Measurements from ENCODE around the gene TWF1.
"Not testable (repeated sequence)": the region's sequence is repeated elsewhere in the genome, so short reads cannot be mapped to it uniquely, and the experiment has no call there.

The TWF1 gene

GRCh38 chr12:43797561-43798217 is 8.4 kb downstream of the TWF1 start:
- DNase-seq = no peak

GRCh38 chr12:43795716-43796280 is 10.3 kb downstream of the TWF1 start:
- no peak for DNase-seq

- no peak for DNase-seq
These were observed 16.2 kb downstream of the TWF1 start for GRCh38 chr12:43789941-43790340.

GRCh38 chr12:43786899-43787693 is 19.0 kb downstream of the TWF1 start:
- DNase-seq = no peak

GRCh38 chr12:43776498-43776897 is 29.6 kb downstream of the TWF1 start:
- DNase-seq = peak; percentile 6 to 22

- no peak for DNase-seq
These were observed 39.8 kb downstream of the TWF1 start for GRCh38 chr12:43766291-43766690.

GRCh38 chr12:43764528-43764927 is 41.6 kb downstream of the TWF1 start:
- no peak for DNase-seq

GRCh38 chr12:43763769-43764168 is 42.3 kb downstream of the TWF1 start:
- no peak for DNase-seq

GRCh38 chr12:43762596-43762995 is 43.5 kb downstream of the TWF1 start:
- DNase-seq = no peak

- DNase-seq = no peak
These were observed 44.6 kb downstream of the TWF1 start for GRCh38 chr12:43761500-43761899.

GRCh38 chr12:43760396-43760795 is 45.7 kb downstream of the TWF1 start:
- no peak for DNase-seq

GRCh38 chr12:43758728-43759563 is 47.2 kb downstream of the TWF1 start, which contains the start of the genes IRAK4 and PUS7L:
IRAK4 (plus strand) TSS chr12:43758951; CDS start chr12:43768112, 9,161 bp downstream.
PUS7L (minus strand) TSS chr12:43758790; CDS start chr12:43755245, 3,545 bp downstream.
- peak; percentile 93 to 94 for DNase-seq

GRCh38 chr12:43758247-43758727 is 47.8 kb downstream of the TWF1 start:
- DNase-seq = no peak

GRCh38 chr12:43754015-43754414 is 52.1 kb downstream of the TWF1 start:
- no peak for DNase-seq

- not testable (repeated sequence) for DNase-seq
These were observed 54.8 kb downstream of the TWF1 start for GRCh38 chr12:43751360-43751759.

- no peak for DNase-seq
These were observed 55.3 kb downstream of the TWF1 start for GRCh38 chr12:43750814-43751213.

- no peak for DNase-seq
These were observed 57.1 kb downstream of the TWF1 start for GRCh38 chr12:43749016-43749415.

- DNase-seq = no peak
These were observed 61.3 kb downstream of the TWF1 start for GRCh38 chr12:43744826-43745225.

Measured in activated CD4-positive, alpha-beta T cell treated with anti-CD3 and anti-CD28 coated beads for 4 hours (primary cell).